ENCODE data around the gene ENG. TPM values are rescaled to one million over a fixed set of nuclear protein-coding genes. Genes with fewer than 3 reads are reported as not detected.

Gene ENG
- total RNA-seq, 4 donors from 2014 or later: 37.9 to 153 (median 50.8) TPM

- no peak for TF ChIP-seq CTCF (IDR thresholded peaks at IDR 0.05; ENCODE audit: low read depth)
Observed at GRCh38 chr9:127771570-127772189, 82.8 kb downstream of the ENG start.

GRCh38 chr9:127770905-127771569 lies 83.4 kb downstream of the ENG start:
- TF ChIP-seq CTCF (IDR thresholded peaks at IDR 0.05; ENCODE audit: low read depth): no peak

GRCh38 chr9:127770583-127770904 lies 83.9 kb downstream of the ENG start:
- no peak for TF ChIP-seq CTCF (IDR thresholded peaks at IDR 0.05; ENCODE audit: low read depth)

DNA sequence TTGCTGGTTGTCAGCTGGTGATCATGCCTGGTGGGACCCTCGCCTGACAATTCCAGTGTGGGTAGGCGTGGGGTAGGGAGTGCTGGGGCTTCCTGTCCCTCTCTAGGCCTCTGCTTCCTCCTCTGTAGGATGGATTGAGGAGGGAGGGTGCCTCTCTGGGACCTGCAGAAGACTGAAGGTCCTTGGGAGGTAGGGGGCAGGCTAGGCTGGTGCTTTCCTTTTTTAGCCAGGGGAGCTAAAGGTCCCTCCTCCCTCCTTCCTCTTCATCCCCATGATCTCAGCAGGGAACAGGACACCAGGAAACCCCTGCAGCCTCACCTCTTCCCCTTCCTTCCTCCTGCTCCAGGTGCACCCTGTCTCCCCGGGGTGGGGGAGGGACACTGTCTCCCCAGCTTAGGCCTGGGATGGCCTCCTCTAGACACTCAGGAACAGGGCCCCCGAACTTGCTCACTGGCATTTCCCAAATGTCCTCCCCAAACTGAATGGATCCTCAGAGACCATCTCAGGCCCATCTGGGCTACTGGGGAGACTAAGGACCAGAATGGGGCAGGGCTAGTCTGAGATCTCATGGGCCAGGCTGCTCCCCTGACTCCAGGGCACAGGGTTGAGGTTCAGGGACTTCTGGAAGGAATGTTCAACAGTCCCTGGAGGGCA lies 84.4 kb downstream of the ENG start:
- TF ChIP-seq CTCF (IDR thresholded peaks at IDR 0.05; ENCODE audit: low read depth): no peak

- TF ChIP-seq CTCF (IDR thresholded peaks at IDR 0.05; ENCODE audit: low read depth): no peak
Observed at GRCh38 chr9:127769101-127769500, 85.4 kb downstream of the ENG start.

DNA sequence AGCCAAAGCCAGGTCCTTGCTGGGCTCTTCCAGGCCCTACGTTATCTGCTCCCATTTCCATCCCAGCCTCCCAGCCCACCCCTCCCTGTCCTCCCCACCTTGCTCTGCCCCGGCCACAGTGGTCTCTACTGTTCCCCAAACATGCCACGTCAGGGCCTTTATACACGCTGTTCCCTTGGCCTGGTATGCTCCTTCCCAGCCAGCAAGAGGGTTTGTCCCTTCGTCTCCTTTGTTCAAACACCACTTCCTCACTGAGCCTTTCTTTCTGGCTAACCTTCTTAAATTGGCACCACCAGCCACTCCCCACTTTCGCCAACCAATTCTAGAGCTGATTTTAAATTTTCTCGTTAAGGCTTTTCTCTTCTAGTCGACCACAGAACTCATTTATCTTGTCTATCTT lies 85.8 kb downstream of the ENG start:
- TF ChIP-seq CTCF (IDR thresholded peaks at IDR 0.05; ENCODE audit: low read depth): no peak

GRCh38 chr9:127767909-127768331 lies 86.5 kb downstream of the ENG start:
- TF ChIP-seq CTCF (IDR thresholded peaks at IDR 0.05; ENCODE audit: low read depth): no peak

Measured in subcutaneous adipose tissue (tissue), 4 donors.